ENCODE data around the gene PARP11. TPM values are rescaled to one million over a fixed set of nuclear protein-coding genes. Genes with fewer than 3 reads are reported as not detected.

The PARP11 gene
- total RNA-seq, 1 donor from 2014 or later = 16.7 TPM

DNA sequence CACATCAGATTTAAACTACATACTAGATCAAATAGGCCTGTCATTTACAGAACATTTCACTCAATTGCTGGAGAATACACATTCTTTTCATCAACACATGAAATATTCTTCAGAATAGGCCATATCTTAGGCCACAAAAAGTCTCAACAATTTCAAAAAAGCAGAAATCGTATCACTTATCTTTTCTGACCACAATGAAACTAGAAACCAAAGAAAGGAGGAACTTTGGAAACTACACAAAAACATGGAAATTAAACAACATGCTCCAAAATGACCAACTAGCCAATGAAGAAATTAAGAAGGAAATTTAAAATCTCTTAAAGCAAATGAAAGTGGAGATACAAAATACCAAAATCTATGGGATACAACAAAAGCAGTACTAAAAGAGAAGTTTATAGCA lies 35.1 kb downstream of the PARP11 start:
- Mint-ChIP-seq H3K4me1 (no peaks in the 10 kb centered on the region), H3K27me3 (ENCODE audit: low read depth) (no peaks in the 10 kb centered on the region), H3K4me3 (no peak overlapping the region), H3K9me3 (peaks cover 22% of the 10 kb centered on the region), H3K36me3 (peaks cover 40% of the 10 kb centered on the region), H3K27ac (no peak overlapping the region)
- DNase-seq (ENCODE audit: low spot score in 2 of 2, unreplicated experiment in 2 of 2) = no peak
- TF ChIP-seq, protein P1, sequence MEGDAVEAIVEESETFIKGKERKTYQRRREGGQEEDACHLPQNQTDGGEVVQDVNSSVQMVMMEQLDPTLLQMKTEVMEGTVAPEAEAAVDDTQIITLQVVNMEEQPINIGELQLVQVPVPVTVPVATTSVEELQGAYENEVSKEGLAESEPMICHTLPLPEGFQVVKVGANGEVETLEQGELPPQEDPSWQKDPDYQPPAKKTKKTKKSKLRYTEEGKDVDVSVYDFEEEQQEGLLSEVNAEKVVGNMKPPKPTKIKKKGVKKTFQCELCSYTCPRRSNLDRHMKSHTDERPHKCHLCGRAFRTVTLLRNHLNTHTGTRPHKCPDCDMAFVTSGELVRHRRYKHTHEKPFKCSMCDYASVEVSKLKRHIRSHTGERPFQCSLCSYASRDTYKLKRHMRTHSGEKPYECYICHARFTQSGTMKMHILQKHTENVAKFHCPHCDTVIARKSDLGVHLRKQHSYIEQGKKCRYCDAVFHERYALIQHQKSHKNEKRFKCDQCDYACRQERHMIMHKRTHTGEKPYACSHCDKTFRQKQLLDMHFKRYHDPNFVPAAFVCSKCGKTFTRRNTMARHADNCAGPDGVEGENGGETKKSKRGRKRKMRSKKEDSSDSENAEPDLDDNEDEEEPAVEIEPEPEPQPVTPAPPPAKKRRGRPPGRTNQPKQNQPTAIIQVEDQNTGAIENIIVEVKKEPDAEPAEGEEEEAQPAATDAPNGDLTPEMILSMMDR (IDR thresholded peaks at IDR 0.05; ENCODE audit: unreplicated experiment) = no peak

DNA sequence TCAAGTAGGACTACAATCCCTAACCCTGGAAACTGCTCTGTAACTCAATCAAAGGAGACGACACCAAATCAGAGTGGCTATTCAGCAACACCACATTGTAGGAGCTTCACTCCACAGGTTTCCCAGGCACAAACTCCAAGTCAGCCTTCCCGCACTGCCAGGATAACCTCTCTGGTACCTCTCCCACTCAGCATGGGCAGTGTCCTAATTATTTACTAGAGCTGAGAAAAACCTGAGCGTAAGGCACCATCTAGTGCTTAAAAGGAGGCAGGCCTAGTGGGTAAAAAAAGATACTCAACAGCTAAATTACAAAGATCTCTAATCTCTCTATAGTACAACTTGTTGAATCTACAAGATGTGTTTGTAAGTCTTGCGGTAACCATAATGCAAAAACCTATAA lies 36.1 kb downstream of the PARP11 start:
- DNase-seq (ENCODE audit: low spot score in 2 of 2, unreplicated experiment in 2 of 2) = no peak
- no peak overlapping the region for H3K4me3 Mint-ChIP-seq
- H3K27me3 Mint-ChIP-seq (ENCODE audit: low read depth) = no peaks in the 10 kb centered on the region
- H3K36me3 Mint-ChIP-seq = peaks cover 40% of the 10 kb centered on the region
- TF ChIP-seq, protein P1 (IDR thresholded peaks at IDR 0.05; ENCODE audit: unreplicated experiment) = no peak
- peaks cover 22% of the 10 kb centered on the region for H3K9me3 Mint-ChIP-seq
- no peaks in the 10 kb centered on the region for H3K4me1 Mint-ChIP-seq
- no peak overlapping the region for H3K27ac Mint-ChIP-seq

DNA sequence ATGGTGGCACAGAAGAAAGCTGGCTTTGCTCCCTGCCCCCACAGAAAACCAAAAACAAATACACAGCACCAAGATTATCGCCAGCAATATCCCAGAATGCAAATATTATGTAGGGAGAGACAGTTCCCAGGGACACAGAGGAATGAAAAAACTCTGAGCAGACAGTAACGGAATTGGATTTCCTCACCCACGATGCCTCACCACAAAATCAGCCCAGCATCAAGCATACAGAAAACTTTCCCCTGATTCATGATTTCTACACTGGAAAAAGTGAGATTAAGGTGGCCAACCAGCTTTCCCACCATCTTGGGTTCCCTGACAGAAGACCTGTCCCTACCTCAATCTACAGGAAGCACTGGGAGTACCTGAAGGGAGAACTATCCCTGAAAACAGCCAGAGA lies 36.6 kb downstream of the PARP11 start:
- DNase-seq (ENCODE audit: low spot score in 2 of 2, unreplicated experiment in 2 of 2) = no peak
- no peak overlapping the region for H3K4me3 Mint-ChIP-seq
- H3K9me3 Mint-ChIP-seq = peaks cover 22% of the 10 kb centered on the region
- H3K36me3 Mint-ChIP-seq = peaks cover 38% of the 10 kb centered on the region
- peaks cover 1% of the 10 kb centered on the region for H3K4me1 Mint-ChIP-seq
- H3K27ac Mint-ChIP-seq = no peak overlapping the region
- TF ChIP-seq, protein P1 (IDR thresholded peaks at IDR 0.05; ENCODE audit: unreplicated experiment) = no peak
- no peaks in the 10 kb centered on the region for H3K27me3 Mint-ChIP-seq (ENCODE audit: low read depth)

DNA sequence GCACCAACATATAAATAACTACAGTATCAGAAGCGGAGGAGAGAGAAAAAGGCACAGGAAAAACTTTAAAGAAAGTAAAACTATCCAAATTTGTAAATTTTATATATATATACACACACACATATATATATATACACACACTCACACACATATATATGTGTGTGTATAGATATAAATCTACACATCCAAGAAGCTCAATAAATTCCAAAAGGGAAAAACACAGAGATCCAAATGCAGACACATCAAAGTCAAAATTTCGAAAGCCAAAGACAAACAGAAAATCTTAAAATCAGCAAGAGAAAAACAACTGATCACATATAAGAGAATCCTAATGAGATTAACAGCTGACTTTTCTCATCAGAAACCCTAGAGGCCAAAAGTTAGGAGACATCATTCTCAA lies 37.3 kb downstream of the PARP11 start:
- Mint-ChIP-seq H3K4me3 (no peak overlapping the region), H3K4me1 (peaks cover 1% of the 10 kb centered on the region), H3K27ac (no peak overlapping the region), H3K36me3 (peaks cover 30% of the 10 kb centered on the region), H3K27me3 (ENCODE audit: low read depth) (no peaks in the 10 kb centered on the region), H3K9me3 (peaks cover 22% of the 10 kb centered on the region)
- no peak for DNase-seq (ENCODE audit: low spot score in 2 of 2, unreplicated experiment in 2 of 2)
- TF ChIP-seq, protein P1 (IDR thresholded peaks at IDR 0.05; ENCODE audit: unreplicated experiment) = no peak

DNA sequence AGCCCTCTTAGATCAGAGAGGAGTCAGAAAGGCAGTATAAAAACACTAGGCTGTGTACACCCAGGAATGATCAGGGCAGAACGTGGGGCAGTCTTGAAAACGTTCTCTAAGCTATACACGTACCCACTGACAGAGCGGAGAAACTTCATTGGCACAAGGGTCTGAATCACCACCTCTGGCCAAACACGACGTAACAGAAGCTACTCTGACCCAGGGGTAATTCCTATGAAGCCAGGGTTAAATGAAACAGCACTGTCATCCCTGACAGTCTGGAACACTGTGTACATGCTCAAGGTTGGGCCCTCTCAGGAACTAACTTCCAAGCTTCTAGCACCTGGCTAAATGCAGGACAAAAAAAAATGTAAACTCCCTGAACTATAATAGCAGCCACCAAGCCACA lies 38.4 kb downstream of the PARP11 start:
- DNase-seq (ENCODE audit: low spot score in 2 of 2, unreplicated experiment in 2 of 2) = no peak
- H3K4me3 Mint-ChIP-seq = no peak overlapping the region
- no peak overlapping the region for H3K27ac Mint-ChIP-seq
- H3K9me3 Mint-ChIP-seq = peaks cover 22% of the 10 kb centered on the region
- TF ChIP-seq, protein P1 (IDR thresholded peaks at IDR 0.05; ENCODE audit: unreplicated experiment) = no peak
- no peaks in the 10 kb centered on the region for H3K27me3 Mint-ChIP-seq (ENCODE audit: low read depth)
- H3K36me3 Mint-ChIP-seq = peaks cover 20% of the 10 kb centered on the region
- H3K4me1 Mint-ChIP-seq = peaks cover 1% of the 10 kb centered on the region
